H1 (cell line): Measurements from ENCODE around the gene RELCH. TPM values are rescaled to one million over a fixed set of nuclear protein-coding genes. Genes with fewer than 3 reads are reported as not detected.

Source experiments
- GABPA ChIP-seq: IDR thresholded peaks from 2 replicates; pipeline ENCODE4 v1.6.1; 2011; ENCODE audit warnings: mild to moderate bottlenecking, low read length, moderate library complexity, borderline replicate concordance; ENCODE audit not compliant: insufficient read depth
- HDAC2 ChIP-seq, 2 experiments: fragments of 300-600 bp in 1 of 2; sonication (generic) in 1 of 2; IDR thresholded peaks; 2 replicates each; pipeline ENCODE4 v1.6.1; 2011 to 2012; ENCODE audit warnings: low read depth in 2 of 2, low read length in 2 of 2, mild to moderate bottlenecking in 2 of 2, moderate library complexity in 2 of 2, borderline replicate concordance in 1 of 2, inconsistent platforms in 1 of 2
- HDAC6 ChIP-seq: IDR thresholded peaks from one replicate; pipeline ENCODE4 v1.7.1; 2012; ENCODE audit warnings: low read depth, mild to moderate bottlenecking, inconsistent platforms, low read length, moderate library complexity
- KDM4A ChIP-seq: IDR thresholded peaks from one replicate; pipeline ENCODE4 v1.7.1; 2012; ENCODE audit warnings: low read depth, mild to moderate bottlenecking, moderate library complexity, low read length, inconsistent platforms; ENCODE audit not compliant: severe bottlenecking
- NANOG ChIP-seq: IDR thresholded peaks from 2 replicates; pipeline ENCODE4 v1.6.1; 2011; ENCODE audit warnings: low read length, low read depth, mild to moderate bottlenecking, inconsistent platforms; ENCODE audit not compliant: insufficient read depth, poor library complexity, severe bottlenecking
- RAD21 ChIP-seq, 2 experiments: IDR thresholded peaks in 1 of 2; conservative IDR thresholded peaks in 1 of 2; 2 replicates each; pipeline ENCODE4 v1.6.1; 2011; ENCODE audit warnings: low read depth in 2 of 2, low read length in 2 of 2, improper control_type of control experiment in 1 of 2, inconsistent platforms in 1 of 2, mild to moderate bottlenecking in 1 of 2, moderate library complexity in 1 of 2
- SAP30 ChIP-seq: fragments of 300-600 bp; sonication (generic); IDR thresholded peaks from 2 replicates; pipeline ENCODE4 v1.7.1; 2012; ENCODE audit warnings: low read length, moderate library complexity, mild to moderate bottlenecking, inconsistent platforms; ENCODE audit not compliant: insufficient read depth, insufficient replicate concordance
- SIN3A ChIP-seq, 2 experiments: IDR thresholded peaks in 1 of 2; conservative IDR thresholded peaks in 1 of 2; 2 replicates each; pipeline ENCODE4 v1.6.1; 2011 to 2012; ENCODE audit warnings: low read length in 2 of 2, improper control_type of control experiment in 1 of 2, low read depth in 1 of 2, mild to moderate bottlenecking in 1 of 2
- SUZ12 ChIP-seq: fragments of 200-600 bp; sonication (generic); IDR thresholded peaks from 2 replicates; pipeline ENCODE4 v1.6.1; 2012; ENCODE audit warnings: mild to moderate bottlenecking, inconsistent platforms, low read length, moderate library complexity, mixed read lengths
- polyA plus RNA-seq, 7 experiments: library from polyadenylated mRNA; depleted of rRNA in 3 of 7; stranded (reverse) in 5 of 7; unstranded in 2 of 7; fragments of >200 nt in 5 of 7; fragments of 200-250 nt in 2 of 7; gene quantifications; 1 replicate in 5 of 7; 2 replicates in 1 of 7; 4 replicates in 1 of 7; pipeline versions ENCODE4 v1.2.1 to v1.2.3, GENCODE V29; 2011 to 2013; ENCODE audit warnings: missing spikeins in 2 of 7, mixed read lengths in 2 of 7
- total RNA-seq: library from RNA; stranded (reverse); fragmentation: NEBNext Ultra II Directional; extraction: Animal tissue kit (Norgen Biotek cat#: 25700); gene quantifications from 2 replicates; pipeline ENCODE4 v1.2.1, GENCODE V29; 2021
- TF ChIP-seq, protein P1 (sequence below): IDR thresholded peaks from 2 replicates; pipeline ENCODE4 v1.6.1; 2011; ENCODE audit warnings: low read depth, mild to moderate bottlenecking, low read length; ENCODE audit not compliant: insufficient read depth

RELCH gene
- total and polyA plus RNA-seq, 2 of the 8 experiments (the other 6 are each of a cell fraction or from before 2014, with no cell fraction given): 7.3 to 26.9 TPM

DNA sequence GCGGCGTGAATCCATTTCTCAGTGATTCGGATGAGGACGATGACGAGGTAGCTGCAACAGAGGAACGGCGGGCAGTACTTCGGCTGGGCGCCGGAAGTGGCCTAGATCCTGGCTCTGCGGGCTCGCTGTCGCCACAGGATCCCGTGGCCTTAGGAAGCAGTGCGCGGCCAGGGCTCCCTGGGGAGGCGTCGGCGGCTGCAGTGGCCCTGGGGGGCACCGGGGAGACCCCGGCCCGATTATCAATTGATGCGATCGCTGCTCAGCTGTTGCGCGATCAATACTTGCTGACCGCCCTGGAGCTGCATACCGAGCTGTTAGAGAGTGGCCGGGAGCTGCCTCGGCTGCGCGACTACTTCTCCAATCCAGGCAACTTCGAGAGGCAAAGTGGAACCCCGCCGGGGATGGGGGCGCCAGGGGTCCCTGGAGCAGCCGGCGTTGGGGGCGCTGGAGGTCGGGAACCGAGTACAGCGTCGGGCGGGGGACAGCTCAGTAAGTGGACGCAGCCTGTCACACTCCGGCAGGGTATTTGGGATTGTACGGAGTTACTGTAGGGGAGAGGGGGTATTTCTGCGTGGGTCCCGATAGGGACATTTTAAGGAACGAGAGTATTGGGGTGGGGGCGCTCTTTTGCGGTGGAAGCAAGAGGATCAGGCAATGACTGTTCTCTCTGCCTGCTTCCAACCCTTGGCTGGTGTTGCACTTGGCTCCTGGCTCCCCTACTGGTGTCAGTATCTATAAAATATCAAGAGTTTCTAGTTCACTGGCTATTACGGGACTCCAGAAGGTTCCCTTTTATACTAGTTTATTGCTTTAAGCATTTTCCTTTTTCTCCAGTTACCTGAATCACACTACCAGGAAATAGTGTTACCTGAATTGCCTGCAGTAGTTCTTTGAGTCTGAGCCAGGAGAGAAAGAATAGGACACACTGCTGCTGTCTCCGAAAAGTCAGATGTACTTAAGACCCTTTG is 772 bp downstream of the RELCH start (continued):
- peak in 1 of 2 experiments; percentile 69; a peak in 1 of 4 replicates for TF ChIP-seq HDAC2 (IDR thresholded peaks at IDR 0.05; ENCODE audit: borderline replicate concordance in 1 of 2, low read depth in 2 of 2, low read length in 2 of 2)
- no peak for TF ChIP-seq GABPA
- peak; percentile 25 to 64; a peak in 1 of 4 replicates for TF ChIP-seq SIN3A (conservative IDR thresholded peaks at IDR 0.05 in 1 of 2, IDR thresholded peaks at IDR 0.05 in 1 of 2; ENCODE audit: low read depth in 1 of 2, low read length in 2 of 2)
- peak; percentile 3 for TF ChIP-seq SAP30
- peak; percentile 24 for TF ChIP-seq KDM4A
- TF ChIP-seq HDAC6: no peak
- TF ChIP-seq RAD21 (IDR thresholded peaks at IDR 0.05 in 1 of 2, conservative IDR thresholded peaks at IDR 0.05 in 1 of 2; ENCODE audit: low read depth in 2 of 2, low read length in 2 of 2): 0 out of 4 replicates have a peak, but pooled peaks of 1 of the 2 experiments have one; percentile 1
- TF ChIP-seq SUZ12: no peak
- TF ChIP-seq, protein P1, sequence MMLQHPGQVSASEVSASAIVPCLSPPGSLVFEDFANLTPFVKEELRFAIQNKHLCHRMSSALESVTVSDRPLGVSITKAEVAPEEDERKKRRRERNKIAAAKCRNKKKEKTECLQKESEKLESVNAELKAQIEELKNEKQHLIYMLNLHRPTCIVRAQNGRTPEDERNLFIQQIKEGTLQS: no peak
- TF ChIP-seq NANOG: no peak
